Kidney epithelial cell (primary cell): ENCODE measurements around the gene DGKD. TPM values are rescaled to one million over a fixed set of nuclear protein-coding genes. Genes with fewer than 3 reads are reported as not detected.

Source experiments
- DNase-seq: peaks from one replicate; pipeline ENCODE4 v3.0.0-alpha.2; 2010; ENCODE audit warnings: low read depth
- H3K27me3 ChIP-seq: 2 replicates; pipeline ENCODE4 v1.6.0; 2011; ENCODE audit warnings: low read length; ENCODE audit not compliant: control insufficient read depth, insufficient read depth
- H3K36me3 ChIP-seq: 2 replicates; pipeline ENCODE4 v1.5.1; 2011; ENCODE audit warnings: low read length; ENCODE audit not compliant: control insufficient read depth, insufficient read depth
- H3K4me3 ChIP-seq: 2 replicates; pipeline ENCODE4 v1.5.1; 2011; ENCODE audit warnings: low read depth, mild to moderate bottlenecking, control low read depth, low read length
- CTCF ChIP-seq: IDR thresholded peaks from 2 replicates; pipeline ENCODE4 v1.5.1; 2011; ENCODE audit warnings: mild to moderate bottlenecking, moderate library complexity, low read length, control low read depth, inconsistent platforms; ENCODE audit not compliant: insufficient read depth, poor library complexity, severe bottlenecking
- total RNA-seq: library from RNA; depleted of rRNA; stranded (reverse); fragments of >200 nt; gene quantifications from 2 replicates; pipeline ENCODE4 v1.2.3, GENCODE V29; 2015

The DGKD gene
- total RNA-seq, 1 donor from 2014 or later: 16.0 TPM

- Histone ChIP-seq H3K36me3 (no peaks in the 10 kb centered on the region), H3K27me3 (no peaks in the 10 kb centered on the region)
These were observed 7.4 kb upstream of the DGKD start for GRCh38 chr2:233346930-233347329.

GRCh38 chr2:233349005-233349998 lies 5.0 kb upstream of the DGKD start:
- no peaks in the 10 kb centered on the region for H3K27me3 ChIP-seq
- H3K4me3 ChIP-seq: no peak overlapping the region
- no peak for TF ChIP-seq CTCF
- no peak for DNase-seq
- no peaks in the 10 kb centered on the region for H3K36me3 ChIP-seq

More at GRCh38 chr2:233346930-233347329, 7.4 kb upstream of the DGKD start:
- no peak overlapping the region for H3K4me3 ChIP-seq
- TF ChIP-seq CTCF: no peak
- DNase-seq: no peak

GRCh38 chr2:233350708-233351107 lies 3.6 kb upstream of the DGKD start:
- H3K36me3 ChIP-seq: no peaks in the 10 kb centered on the region
- H3K27me3 ChIP-seq: no peaks in the 10 kb centered on the region
- DNase-seq: peak; percentile 94
- TF ChIP-seq CTCF: no peak
- no peak overlapping the region for H3K4me3 ChIP-seq

GRCh38 chr2:233351423-233351822 lies 2.9 kb upstream of the DGKD start:
- Histone ChIP-seq H3K36me3 (no peaks in the 10 kb centered on the region), H3K27me3 (no peaks in the 10 kb centered on the region), H3K4me3 (no peak overlapping the region)
- TF ChIP-seq CTCF: no peak
- no peak for DNase-seq

- TF ChIP-seq CTCF: no peak
- Histone ChIP-seq H3K4me3 (no peak overlapping the region), H3K27me3 (no peaks in the 10 kb centered on the region), H3K36me3 (peaks cover 1% of the 10 kb centered on the region)
- no peak for DNase-seq
These were observed 2.0 kb upstream of the DGKD start for GRCh38 chr2:233352141-233352842.
